IMR-90 (cell line): ENCODE data around the gene CCDC120. TPM values are rescaled to one million over a fixed set of nuclear protein-coding genes. Genes with fewer than 3 reads are reported as not detected.

ENCODE experiments used
- ATAC-seq: fragments of 200-7000 bp; cut with Tn5 transposase; 2 replicates; pipeline ENCODE4 v1.9.1; 2020; ENCODE audit warnings: low read depth, mild to moderate bottlenecking, moderate library complexity
- BruUV-seq: library from RNA; stranded (reverse); fragments of 400-500 nt; replicated peaks from 2 replicates; lab custom pipeline; 2021; lab: Mats Ljungman, UMichigan
- CTCF ChIA-PET: fragments of 300-600 bp; formaldehyde crosslinking; extraction: SDS; loops from one replicate; lab custom pipeline; 2021; ENCODE audit warnings: antibody characterized with exemption; lab: Yijun Ruan, JAX
- POLR2A ChIA-PET: fragments of 300-600 bp; sonication (Branson Sonifier 250); formaldehyde crosslinking; loops from one replicate; lab custom pipeline; 2022; ENCODE audit warnings: antibody characterized with exemption; ENCODE audit not compliant: unreplicated experiment; lab: Charles Lee
- DNase-seq: peaks from one replicate; pipeline ENCODE4 v3.0.0; 2013
- H2AFZ ChIP-seq: replicated peaks from 2 replicates; pipeline ENCODE3; 2013; ENCODE audit warnings: low read length, mild to moderate bottlenecking; ENCODE audit not compliant: poor library complexity
- H2AK5ac ChIP-seq: 2 replicates; pipeline ENCODE4 v1.6.1; 2013; ENCODE audit warnings: low read depth, low read length, inconsistent platforms
- H2AK9ac ChIP-seq: replicated peaks from 2 replicates; pipeline ENCODE3; 2013; ENCODE audit warnings: mild to moderate bottlenecking, low read depth, low read length, moderate library complexity; ENCODE audit not compliant: poor library complexity
- H2BK120ac ChIP-seq: 2 replicates; pipeline ENCODE4 v1.6.1; 2013; ENCODE audit warnings: low read depth, low read length, inconsistent platforms
- H2BK15ac ChIP-seq: 3 replicates; pipeline ENCODE4 v1.6.1; 2013; ENCODE audit warnings: low read depth, low read length, inconsistent platforms
- H2BK20ac ChIP-seq: 2 replicates; pipeline ENCODE4 v1.6.1; 2013; ENCODE audit warnings: low read depth, mild to moderate bottlenecking, inconsistent platforms, low read length, moderate library complexity
- H2BK5ac ChIP-seq: 2 replicates; pipeline ENCODE4 v1.6.1; 2013; ENCODE audit warnings: mild to moderate bottlenecking, low read depth, low read length, inconsistent platforms; ENCODE audit not compliant: poor library complexity, severe bottlenecking
- H3K14ac ChIP-seq: replicated peaks from 2 replicates; pipeline ENCODE4 v1.6.1; 2013; ENCODE audit warnings: low read depth, low read length, inconsistent platforms
- H3K18ac ChIP-seq: 2 replicates; pipeline ENCODE4 v1.6.1; 2013; ENCODE audit warnings: low read depth, low read length, control low read depth
- H3K23ac ChIP-seq: 2 replicates; pipeline ENCODE4 v1.6.1; 2013; ENCODE audit warnings: low read depth, low read length, inconsistent platforms
- H3K27ac ChIP-seq: 2 replicates; pipeline ENCODE4 v1.5.1; 2013; ENCODE audit warnings: mild to moderate bottlenecking, control low read depth, low read length; ENCODE audit not compliant: insufficient read depth
- H3K27me3 ChIP-seq: 2 replicates; pipeline ENCODE4 v1.6.1; 2013; ENCODE audit warnings: low read length; ENCODE audit not compliant: control insufficient read depth, insufficient read depth
- H3K36me3 ChIP-seq: 2 replicates; pipeline ENCODE4 v1.6.1; 2013; ENCODE audit warnings: low read length, mixed read lengths; ENCODE audit not compliant: control insufficient read depth, insufficient read depth
- H3K4ac ChIP-seq: 2 replicates; pipeline ENCODE4 v1.6.1; 2013; ENCODE audit warnings: low read depth, low read length, inconsistent platforms
- H3K4me1 ChIP-seq: 2 replicates; pipeline ENCODE4 v1.6.1; 2013; ENCODE audit warnings: low read length, mixed read lengths; ENCODE audit not compliant: control insufficient read depth, insufficient read depth
- H3K4me2 ChIP-seq: 2 replicates; pipeline ENCODE4 v1.6.1; 2013; ENCODE audit warnings: low read depth, mild to moderate bottlenecking, control low read depth, low read length, moderate library complexity
- H3K4me3 ChIP-seq: 2 replicates; pipeline ENCODE4 v1.5.1; 2013; ENCODE audit warnings: low read depth, mild to moderate bottlenecking, control low read depth, low read length, moderate library complexity; ENCODE audit not compliant: insufficient read depth
- H3K56ac ChIP-seq: 2 replicates; pipeline ENCODE4 v1.6.1; 2013; ENCODE audit warnings: low read length, inconsistent platforms; ENCODE audit not compliant: insufficient read depth; ENCODE audit errors: extremely low read depth
- H3K79me1 ChIP-seq, 2 experiments: 2 replicates each; pipeline ENCODE4 v1.6.1; 2013; ENCODE audit warnings: low read length in 2 of 2, inconsistent platforms in 1 of 2, low read depth in 1 of 2
- H3K9ac ChIP-seq: 2 replicates; pipeline ENCODE4 v1.6.1; 2013; ENCODE audit warnings: low read depth, low read length, control low read depth
- H3K9me1 ChIP-seq: 2 replicates; pipeline ENCODE4 v1.6.1; 2013; ENCODE audit warnings: low read length, inconsistent platforms; ENCODE audit not compliant: insufficient read depth
- H3K9me3 ChIP-seq: 2 replicates; pipeline ENCODE4 v1.6.1; 2013; ENCODE audit warnings: low read length; ENCODE audit not compliant: control insufficient read depth, insufficient read depth
- H4K20me1 ChIP-seq: 2 replicates; pipeline ENCODE4 v1.6.1; 2013; ENCODE audit warnings: low read length, inconsistent platforms; ENCODE audit not compliant: insufficient read depth
- H4K5ac ChIP-seq: 2 replicates; pipeline ENCODE4 v1.6.1; 2013; ENCODE audit warnings: mild to moderate bottlenecking, low read depth, low read length, control low read depth
- H4K8ac ChIP-seq, 2 experiments: 2 replicates each; pipeline ENCODE4 v1.6.1; 2013; ENCODE audit warnings: low read depth in 2 of 2, low read length in 2 of 2, control low read depth in 1 of 2, inconsistent platforms in 1 of 2
- H4K91ac ChIP-seq: 2 replicates; pipeline ENCODE4 v1.6.1; 2013; ENCODE audit warnings: low read depth, low read length, inconsistent platforms; ENCODE audit not compliant: insufficient read depth
- BHLHE40 ChIP-seq: fragments of 150-350 bp; IDR thresholded peaks from 2 replicates; pipeline ENCODE4 v1.6.1; 2016; ENCODE audit warnings: mild to moderate bottlenecking, low read depth, low read length
- CHD1 ChIP-seq: IDR thresholded peaks from 2 replicates; pipeline ENCODE4 v1.6.1; 2012; ENCODE audit warnings: low read depth, low read length, improper control_type of control experiment
- ELK1 ChIP-seq: fragments of 150-350 bp; IDR thresholded peaks from 2 replicates; pipeline ENCODE4 v1.6.1; 2016; ENCODE audit warnings: low read depth, mild to moderate bottlenecking, low read length, moderate library complexity, borderline replicate concordance
- MAZ ChIP-seq: IDR thresholded peaks from 2 replicates; pipeline ENCODE4 v1.6.1; 2012; ENCODE audit warnings: low read depth, mild to moderate bottlenecking, low read length, improper control_type of control experiment, moderate library complexity, borderline replicate concordance
- MXI1 ChIP-seq: IDR thresholded peaks from 2 replicates; pipeline ENCODE4 v1.6.1; 2012; ENCODE audit warnings: low read depth, mild to moderate bottlenecking, low read length, moderate library complexity, borderline replicate concordance
- RFX5 ChIP-seq: IDR thresholded peaks from 2 replicates; pipeline ENCODE4 v1.8.0; 2012; ENCODE audit warnings: low read depth, mild to moderate bottlenecking, low read length, moderate library complexity
- WGBS, 2 experiments: methylation state at CpG; one replicate each; pipeline versions ENCODE4 v1.1.5 to v1.1.7; 2013; ENCODE audit warnings: missing lambda C conversion rate in 2 of 2; ENCODE audit not compliant: insufficient read length in 1 of 2; ENCODE audit errors: extremely low coverage in 2 of 2; 5-methylcytosine and 5-hydroxymethylcytosine counted together
- dilution Hi-C: fragments of 300-500 bp; cut with HindIII; formaldehyde crosslinking; loops from one replicate; pipeline ENCODE4 v1.14.3; 2018; ENCODE audit warnings: low sequenced_read_pairs; ENCODE audit not compliant: unreplicated experiment
- in situ Hi-C: fragments of 300-500 bp; cut with MboI; formaldehyde crosslinking; loops from 3 replicates; pipeline ENCODE4 v1.14.3; 2019; ENCODE audit warnings: low sequenced_read_pairs, inconsistent platforms, mixed read lengths
- intact Hi-C: fragments of 100-400 bp; cut with micrococcal nuclease; formaldehyde crosslinking; loops from 2 replicates; pipeline ENCODE4 v1.10.0; 2022
- polyA plus RNA-seq, 3 experiments: library from polyadenylated mRNA; depleted of rRNA; stranded (reverse); fragments of >200 nt; gene quantifications; 2 replicates each; pipeline ENCODE4 v1.2.3, GENCODE V29; 2012; ENCODE audit warnings: low replicate concordance in 1 of 3
- total RNA-seq: library from RNA; depleted of rRNA; stranded (reverse); fragments of >200 nt; gene quantifications from 2 replicates; pipeline ENCODE4 v1.2.3, GENCODE V29; 2012

Gene CCDC120
- total and polyA plus RNA-seq, 2 of the 4 experiments (the other 2 are of a cell fraction) = 0.18 to 2.0 TPM

- Histone ChIP-seq H3K4me1 (no peaks in the 10 kb centered on the region), H4K20me1 (no peaks in the 10 kb centered on the region), H3K4me2 (peak overlapping the region; percentile 76), H3K9me1 (no peaks in the 10 kb centered on the region; the same call in 1 of the 2 replicates), H3K36me3 (no peaks in the 10 kb centered on the region), H2AK5ac (peak overlapping the region; percentile 0; the same call in 1 of the 2 replicates), H2AFZ (peak overlapping the region; percentile 85), H3K23ac (no peak overlapping the region), H2AK9ac (no peak overlapping the region), H3K56ac (no peak overlapping the region), H3K27ac (no peak overlapping the region), H3K4me3 (peak overlapping the region; percentile 54), H4K91ac (peak overlapping the region; percentile 61; the same call in 1 of the 2 replicates), H2BK120ac (no peak overlapping the region), H4K8ac (peak overlapping the region; percentile 53 to 96; a peak in 3 of 4 replicates), H3K18ac (no peak overlapping the region), H3K79me1 (peaks cover 5 to 7% of the 10 kb centered on the region in 2 experiments; a peak in 2 of 4 replicates), H2BK20ac (no peak overlapping the region), H3K14ac (peak overlapping the region; percentile 52), H4K5ac (no peak overlapping the region), H3K9me3 (no peaks in the 10 kb centered on the region; the same call in 1 of the 2 replicates), H2BK15ac (no peak overlapping the region), H2BK5ac (no peak overlapping the region), H3K4ac (peak overlapping the region; percentile 72), H3K9ac (peak overlapping the region; percentile 29; the same call in 1 of the 2 replicates), H3K27me3 (no peaks in the 10 kb centered on the region)
- POLR2A ChIA-PET = no interaction called here
- intact Hi-C loops (no loop called here), in situ Hi-C loops (loop anchor here (25.0 kb wide), 1 partner anchor 92 kb away; the partner anchor contains the start of genes KCND1 and OTUD5), dilution Hi-C loops (no loop called here)
- BruUV-seq = no TSS peak
- WGBS, 2 experiments = 56% methylated on average over 5 of the region's 5 CpGs; no CpG with 5 or more reads in 1 of the 2 experiments
- TF ChIP-seq ELK1 (no peak), BHLHE40 (no peak), MXI1 (no peak), CHD1 (no peak), MAZ (no peak), RFX5 (no peak)
- ATAC-seq (no peak), DNase-seq (no peak)
- CTCF ChIA-PET = no interaction called here
Measured at GRCh38 chrX:49054073-49054762, 4.6 kb upstream of the CCDC120 start.
